ENCODE results near the gene PROM1. TPM values are rescaled to one million over a fixed set of nuclear protein-coding genes. Genes with fewer than 3 reads are reported as not detected.

Gene PROM1
- total and polyA plus RNA-seq, 2 of the 13 experiments (the other 11 are each of a cell fraction or from before 2014, with no cell fraction given): 3.9 to 16.4 TPM

GRCh38 chr4:16078195-16078760 is 5.5 kb downstream of the PROM1 start:
- no peak overlapping the region for H2AFZ ChIP-seq (ENCODE audit: low read length)

GRCh38 chr4:16077786-16078185 is 6.0 kb downstream of the PROM1 start:
- ChIA-PET POLR2A (no interaction called here), CTCF (ENCODE audit: low intra/inter-chr PET ratio, low total read pairs) (no interaction called here)
- Histone ChIP-seq H2AFZ (ENCODE audit: low read length) (no peak overlapping the region), H3K9me3 (ENCODE audit: low read length) (no peaks in the 10 kb centered on the region), H3K4me2 (ENCODE audit: low read depth, low read length) (no peak overlapping the region), H3K27ac (ENCODE audit: extremely low read length, insufficient read depth, low read length) (no peak overlapping the region), H3K36me3 (replicated peaks in 1 of 2; ENCODE audit: control insufficient read depth in 1 of 2, insufficient read depth in 2 of 2, low read length in 2 of 2) (no peaks in the 10 kb centered on the region; a peak in 1 of 5 replicates), H3K27me3 (ENCODE audit: control insufficient read depth in 1 of 2, insufficient read depth in 2 of 2, low read length in 2 of 2) (peaks cover 2 to 15% of the 10 kb centered on the region in 2 experiments; a peak in 3 of 5 replicates), H3K9ac (ENCODE audit: insufficient read depth, low read depth, low read length) (no peak overlapping the region), H3K4me3 (replicated peaks in 1 of 3; ENCODE audit: insufficient read depth in 1 of 3, low read depth in 2 of 3, low read length in 3 of 3) (no peak overlapping the region), H3K79me2 (ENCODE audit: insufficient read depth, low read length) (no peaks in the 10 kb centered on the region), H4K20me1 (ENCODE audit: insufficient read depth, low read length) (no peaks in the 10 kb centered on the region), H3K4me1 (ENCODE audit: insufficient read depth, low read length) (peaks cover 15% of the 10 kb centered on the region)
- no peak for DNase-seq (ENCODE audit: low spot score)
- 50% methylated on average over 4 of the region's 4 CpGs for WGBS (ENCODE audit: low lambda C conversion rate)
- in situ Hi-C loops (cut with HindIII; ENCODE audit: extremely low pct_ligation_motif_present, low pct_unique_long_range_greater_than_20kb) (no loop called here), intact Hi-C loops (cut with micrococcal nuclease; ENCODE audit: unreplicated experiment) (no loop called here)
- FAIRE-seq: no peak
- no peak for ATAC-seq
- BruUV-seq (replicated peaks): no TSS peak
- TF ChIP-seq, protein P1, sequence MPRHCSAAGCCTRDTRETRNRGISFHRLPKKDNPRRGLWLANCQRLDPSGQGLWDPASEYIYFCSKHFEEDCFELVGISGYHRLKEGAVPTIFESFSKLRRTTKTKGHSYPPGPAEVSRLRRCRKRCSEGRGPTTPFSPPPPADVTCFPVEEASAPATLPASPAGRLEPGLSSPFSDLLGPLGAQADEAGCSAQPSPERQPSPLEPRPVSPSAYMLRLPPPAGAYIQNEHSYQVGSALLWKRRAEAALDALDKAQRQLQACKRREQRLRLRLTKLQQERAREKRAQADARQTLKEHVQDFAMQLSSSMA (CRISPR knock-in tag; IDR thresholded peaks at IDR 0.05): no peak
- TF ChIP-seq GTF3A (CRISPR knock-in tag; conservative IDR thresholded peaks at IDR 0.05): no peak
- TF ChIP-seq FLYWCH1 (CRISPR knock-in tag; IDR thresholded peaks at IDR 0.05): no peak
- TF ChIP-seq ATM (IDR thresholded peaks at IDR 0.05; ENCODE audit: borderline replicate concordance): no peak
- no peak for TF ChIP-seq XBP1 (CRISPR knock-in tag; IDR thresholded peaks at IDR 0.05)
- no peak for TF ChIP-seq HBP1 (CRISPR knock-in tag; IDR thresholded peaks at IDR 0.05; ENCODE audit: low read depth)
- no peak for TF ChIP-seq FOSL1 (CRISPR knock-in tag; IDR thresholded peaks at IDR 0.05; ENCODE audit: borderline replicate concordance)
- no peak for TF ChIP-seq ZNF263 (CRISPR knock-in tag; IDR thresholded peaks at IDR 0.05)

More at GRCh38 chr4:16078195-16078760, 5.5 kb downstream of the PROM1 start:
- Histone ChIP-seq H3K4me1 (ENCODE audit: insufficient read depth, low read length) (peaks cover 20% of the 10 kb centered on the region), H3K9ac (ENCODE audit: insufficient read depth, low read depth, low read length) (no peak overlapping the region), H3K4me3 (replicated peaks in 1 of 3; ENCODE audit: insufficient read depth in 1 of 3, low read depth in 2 of 3, low read length in 3 of 3) (no peak overlapping the region), H4K20me1 (ENCODE audit: insufficient read depth, low read length) (no peaks in the 10 kb centered on the region), H3K36me3 (replicated peaks in 1 of 2; ENCODE audit: control insufficient read depth in 1 of 2, insufficient read depth in 2 of 2, low read length in 2 of 2) (no peaks in the 10 kb centered on the region; a peak in 1 of 5 replicates), H3K27me3 (ENCODE audit: control insufficient read depth in 1 of 2, insufficient read depth in 2 of 2, low read length in 2 of 2) (peaks cover 2 to 19% of the 10 kb centered on the region in 2 experiments; a peak in 3 of 5 replicates), H3K4me2 (ENCODE audit: low read depth, low read length) (no peak overlapping the region), H3K9me3 (ENCODE audit: low read length) (no peaks in the 10 kb centered on the region), H3K79me2 (ENCODE audit: insufficient read depth, low read length) (no peaks in the 10 kb centered on the region), H3K27ac (ENCODE audit: extremely low read length, insufficient read depth, low read length) (no peak overlapping the region)
- in situ Hi-C loops (cut with HindIII; ENCODE audit: extremely low pct_ligation_motif_present, low pct_unique_long_range_greater_than_20kb) (no loop called here), intact Hi-C loops (cut with micrococcal nuclease; ENCODE audit: unreplicated experiment) (no loop called here)
- BruUV-seq (replicated peaks): no TSS peak
- TF ChIP-seq ATF7 (IDR thresholded peaks at IDR 0.05) (no peak), ATF7 (CRISPR knock-in tag; IDR thresholded peaks at IDR 0.05) (no peak), MXD4 (CRISPR knock-in tag; IDR thresholded peaks at IDR 0.05) (no peak), RCOR2 (CRISPR knock-in tag; IDR thresholded peaks at IDR 0.05) (no peak), RORA (CRISPR knock-in tag; IDR thresholded peaks at IDR 0.05) (no peak), ARHGAP35 (CRISPR knock-in tag; IDR thresholded peaks at IDR 0.05; ENCODE audit: borderline replicate concordance) (no peak), ZNF607 (CRISPR knock-in tag; IDR thresholded peaks at IDR 0.05; ENCODE audit: borderline replicate concordance) (no peak), ZNF543 (CRISPR knock-in tag; IDR thresholded peaks at IDR 0.05) (no peak), ZMYM3 (CRISPR knock-in tag; IDR thresholded peaks at IDR 0.05) (no peak), ZNF282 (IDR thresholded peaks at IDR 0.05; ENCODE audit: partially characterized antibody) (no peak), ZNF788 (CRISPR knock-in tag; IDR thresholded peaks at IDR 0.05; ENCODE audit: borderline replicate concordance) (no peak), TEAD3 (CRISPR knock-in tag; optimal IDR thresholded peaks at IDR 0.05; ENCODE audit: borderline replicate concordance) (no peak), ZSCAN12 (CRISPR knock-in tag; IDR thresholded peaks at IDR 0.05) (no peak), FOSL1 (CRISPR knock-in tag; IDR thresholded peaks at IDR 0.05; ENCODE audit: borderline replicate concordance) (no peak), ZNF329 (CRISPR knock-in tag; IDR thresholded peaks at IDR 0.05; ENCODE audit: low read depth) (no peak), AKAP8 (CRISPR knock-in tag; IDR thresholded peaks at IDR 0.05) (no peak), ZNF616 (CRISPR knock-in tag; IDR thresholded peaks at IDR 0.05; ENCODE audit: low read depth) (no peak), MTF2 (CRISPR knock-in tag; IDR thresholded peaks at IDR 0.05; ENCODE audit: borderline replicate concordance) (no peak), ZNF629 (CRISPR knock-in tag; conservative IDR thresholded peaks at IDR 0.05) (no peak), SOX6 (IDR thresholded peaks at IDR 0.05) (no peak), SOX6 (CRISPR knock-in tag; IDR thresholded peaks at IDR 0.05) (no peak)
- ATAC-seq: no peak
- CTCF ChIA-PET (ENCODE audit: low intra/inter-chr PET ratio, low total read pairs): no interaction called here
- FAIRE-seq: no peak
- WGBS (ENCODE audit: low lambda C conversion rate): 93% methylated on average over 4 of the region's 4 CpGs
- DNase-seq (ENCODE audit: low spot score): no peak
- POLR2A ChIA-PET: no interaction called here

All from HepG2 (cell line).